ENCODE results near the gene STARD5. TPM values are rescaled to one million over a fixed set of nuclear protein-coding genes. Genes with fewer than 3 reads are reported as not detected.

STARD5 gene
- total and polyA plus RNA-seq, 2 of the 4 experiments (the other 2 are of a cell fraction) = 5.0 to 22.8 TPM

DNA sequence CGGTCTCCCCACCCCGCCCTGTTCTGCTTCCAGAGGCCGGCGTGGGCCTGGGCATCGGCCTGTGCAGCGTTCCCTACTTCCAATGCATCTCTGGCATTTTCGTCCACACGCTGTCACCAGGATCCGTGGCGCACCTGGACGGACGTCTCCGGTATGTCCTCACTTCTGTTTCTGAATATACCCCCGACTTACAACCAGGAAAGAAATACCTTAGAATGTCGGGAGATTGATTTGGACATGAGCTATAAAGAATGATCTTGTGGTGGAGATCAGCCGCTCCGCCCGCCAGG, 41.4 kb downstream of the STARD5 start:
- POLR2A ChIA-PET (ENCODE audit: unreplicated experiment) = no interaction called here
- CTCF ChIA-PET = interaction anchor here (0.8 to 1.5 kb wide), 2 partner anchors 8 to 16 kb away, joined by 4 read pairs; no protein-coding TSS in a partner anchor
- BruUV-seq (replicated peaks) = no TSS peak

More for the DNA sequence above, 41.4 kb downstream of the STARD5 start:
- Histone ChIP-seq H3K79me1 (ENCODE audit: low read depth in 1 of 2, low read length in 2 of 2) (no peaks in the 10 kb centered on the region), H3K27me3 (ENCODE audit: control insufficient read depth, insufficient read depth, low read length) (no peaks in the 10 kb centered on the region), H4K20me1 (ENCODE audit: insufficient read depth, low read length) (no peaks in the 10 kb centered on the region), H3K18ac (ENCODE audit: low read depth, low read length) (no peak overlapping the region), H3K4me2 (ENCODE audit: low read depth, low read length) (no peak overlapping the region), H4K8ac (ENCODE audit: low read depth in 2 of 2, low read length in 2 of 2) (no peak overlapping the region), H3K4ac (ENCODE audit: low read depth, low read length) (no peak overlapping the region), H2AK5ac (ENCODE audit: low read depth, low read length) (no peak overlapping the region), H2AK9ac (replicated peaks; ENCODE audit: low read depth, low read length, poor library complexity) (no peak overlapping the region), H3K14ac (replicated peaks; ENCODE audit: low read depth, low read length) (no peak overlapping the region), H4K5ac (ENCODE audit: low read depth, low read length) (no peak overlapping the region), H3K4me3 (ENCODE audit: insufficient read depth, low read depth, low read length) (no peak overlapping the region), H3K9me3 (ENCODE audit: control insufficient read depth, insufficient read depth, low read length) (no peaks in the 10 kb centered on the region; the same call in 1 of the 2 replicates), H3K56ac (ENCODE audit: extremely low read depth, insufficient read depth, low read length) (no peak overlapping the region), H3K23ac (ENCODE audit: low read depth, low read length) (no peak overlapping the region), H2BK120ac (ENCODE audit: low read depth, low read length) (no peak overlapping the region), H2BK15ac (ENCODE audit: low read depth, low read length) (no peak overlapping the region), H3K9me1 (ENCODE audit: insufficient read depth, low read length) (no peaks in the 10 kb centered on the region), H2BK5ac (ENCODE audit: low read depth, low read length, poor library complexity, severe bottlenecking) (no peak overlapping the region), H2AFZ (replicated peaks; ENCODE audit: low read length, poor library complexity) (no peak overlapping the region), H3K9ac (ENCODE audit: low read depth, low read length) (no peak overlapping the region), H3K4me1 (ENCODE audit: control insufficient read depth, insufficient read depth, low read length) (no peaks in the 10 kb centered on the region; the same call in 1 of the 2 replicates), H3K36me3 (ENCODE audit: control insufficient read depth, insufficient read depth, low read length) (peaks cover 27% of the 10 kb centered on the region; the same call in 1 of the 2 replicates), H4K91ac (ENCODE audit: insufficient read depth, low read depth, low read length) (no peak overlapping the region), H2BK20ac (ENCODE audit: low read depth, low read length) (no peak overlapping the region), H3K27ac (ENCODE audit: insufficient read depth, low read length) (no peak overlapping the region)
- ATAC-seq (ENCODE audit: low read depth) (no peak), DNase-seq (no peak)
- in situ Hi-C loops (cut with MboI; ENCODE audit: low sequenced_read_pairs) (loop anchor here (5.0 kb wide), 1 partner anchor 120 kb away; no protein-coding TSS in a partner anchor), intact Hi-C loops (cut with micrococcal nuclease) (no loop called here), dilution Hi-C loops (cut with HindIII; ENCODE audit: low sequenced_read_pairs, unreplicated experiment) (no loop called here)
- no peak for TF ChIP-seq NFE2L2 (IDR thresholded peaks at IDR 0.05; ENCODE audit: low read depth, low read length)
- no peak for TF ChIP-seq CHD1 (IDR thresholded peaks at IDR 0.05; ENCODE audit: low read depth, low read length)
- TF ChIP-seq MAZ (IDR thresholded peaks at IDR 0.05; ENCODE audit: borderline replicate concordance, low read depth, low read length) = no peak
- no peak for TF ChIP-seq CTCF (conservative IDR thresholded peaks at IDR 0.05; ENCODE audit: low read depth, low read length)
- TF ChIP-seq, protein P1, sequence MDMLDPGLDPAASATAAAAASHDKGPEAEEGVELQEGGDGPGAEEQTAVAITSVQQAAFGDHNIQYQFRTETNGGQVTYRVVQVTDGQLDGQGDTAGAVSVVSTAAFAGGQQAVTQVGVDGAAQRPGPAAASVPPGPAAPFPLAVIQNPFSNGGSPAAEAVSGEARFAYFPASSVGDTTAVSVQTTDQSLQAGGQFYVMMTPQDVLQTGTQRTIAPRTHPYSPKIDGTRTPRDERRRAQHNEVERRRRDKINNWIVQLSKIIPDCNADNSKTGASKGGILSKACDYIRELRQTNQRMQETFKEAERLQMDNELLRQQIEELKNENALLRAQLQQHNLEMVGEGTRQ (IDR thresholded peaks at IDR 0.05; ENCODE audit: low read depth, low read length) = no peak
- WGBS, 2 experiments (ENCODE audit: extremely low coverage in 2 of 2, insufficient read length in 1 of 2) = 97% methylated on average over 4 of the region's 18 CpGs; no CpG with 5 or more reads in 1 of the 2 experiments

Measured in IMR-90 (cell line).